Erythroblast (primary cell): ENCODE results near the gene MAP6.
"Not testable (repeated sequence)": the region's sequence is repeated elsewhere in the genome, so short reads cannot be mapped to it uniquely, and the experiment has no call there.

Experiments
- DNase-seq, 2 experiments: peaks; one replicate each; lab custom pipeline; 2025; lab: John Stamatoyannopoulos, UW
- GATA1 ChIP-seq: IDR thresholded peaks from 2 replicates; pipeline ENCODE4 v1.6.1; 2011; ENCODE audit warnings: low read depth, mild to moderate bottlenecking, control low read depth, low read length, moderate library complexity
- POLR2A ChIP-seq: IDR thresholded peaks from 2 replicates; pipeline ENCODE4 v1.6.1; 2011; ENCODE audit warnings: mild to moderate bottlenecking, low read length

The MAP6 gene

GRCh38 chr11:75668451-75669297 is at the start of gene MAP6:
Gene MAP6 (minus strand): TSS chr11:75669038. CDS start chr11:75668369, 669 bp downstream.
- TF ChIP-seq GATA1 (no peak), POLR2A (no peak)
- peak; percentile 59 to 81 for DNase-seq

GRCh38 chr11:75717608-75718418 is 49.0 kb upstream of the MAP6 start, which contains the start of gene MOGAT2:
Gene MOGAT2 (plus strand): TSS chr11:75717838. CDS start chr11:75717889, 51 bp downstream.
- no peak for DNase-seq

GRCh38 chr11:75716659-75717058 is 47.8 kb upstream of the MAP6 start:
- no peak for DNase-seq
- TF ChIP-seq GATA1 (no peak), POLR2A (no peak)

More at GRCh38 chr11:75717608-75718418, 49.0 kb upstream of the MAP6 start, which contains the start of gene MOGAT2:
- TF ChIP-seq GATA1 (no peak), POLR2A (no peak)

GRCh38 chr11:75715688-75716087 is 46.9 kb upstream of the MAP6 start:
- DNase-seq = no peak
- TF ChIP-seq GATA1 (no peak), POLR2A (no peak)

GRCh38 chr11:75714211-75714610 is 45.4 kb upstream of the MAP6 start:
- TF ChIP-seq POLR2A (no peak), GATA1 (no peak)
- DNase-seq = peak; percentile 39 to 72

GRCh38 chr11:75706260-75706729 is 37.5 kb upstream of the MAP6 start:
- DNase-seq = peak; percentile 80 to 89
- TF ChIP-seq GATA1 = no peak
- no peak for TF ChIP-seq POLR2A

- no peak for DNase-seq
- TF ChIP-seq GATA1 (no peak), POLR2A (no peak)
Observed at GRCh38 chr11:75705541-75705940, 36.7 kb upstream of the MAP6 start.

GRCh38 chr11:75703695-75704237 is 34.9 kb upstream of the MAP6 start:
- TF ChIP-seq POLR2A (no peak), GATA1 (no peak)
- DNase-seq = no peak

GRCh38 chr11:75700940-75701339 is 32.1 kb upstream of the MAP6 start:
- DNase-seq = no peak
- no peak for TF ChIP-seq POLR2A
- no peak for TF ChIP-seq GATA1

- no peak for DNase-seq
Observed at GRCh38 chr11:75697906-75698581, 29.2 kb upstream of the MAP6 start.

GRCh38 chr11:75691804-75692203 is 23.0 kb upstream of the MAP6 start:
- no peak for DNase-seq
- no peak for TF ChIP-seq POLR2A
- no peak for TF ChIP-seq GATA1

More at GRCh38 chr11:75697906-75698581, 29.2 kb upstream of the MAP6 start:
- no peak for TF ChIP-seq POLR2A
- no peak for TF ChIP-seq GATA1

GRCh38 chr11:75689863-75690609 is 21.2 kb upstream of the MAP6 start:
- TF ChIP-seq POLR2A = no peak
- no peak for TF ChIP-seq GATA1
- DNase-seq = peak in 1 of 2 experiments; percentile 9

- DNase-seq = not testable (repeated sequence)
Observed at GRCh38 chr11:75683856-75684255, 15.0 kb upstream of the MAP6 start.
